ENCODE measurements around the gene CHPT1. TPM values are rescaled to one million over a fixed set of nuclear protein-coding genes. Genes with fewer than 3 reads are reported as not detected.
A peak's percentile ranks its signal among the peaks of the same experiment; 100 is the strongest.

CHPT1 gene
- total and polyA plus RNA-seq, 9 of the 15 experiments (the other 6 are each of a cell fraction or from before 2014, with no cell fraction given), result 15.3 to 210 (median 91.9) TPM

DNA sequence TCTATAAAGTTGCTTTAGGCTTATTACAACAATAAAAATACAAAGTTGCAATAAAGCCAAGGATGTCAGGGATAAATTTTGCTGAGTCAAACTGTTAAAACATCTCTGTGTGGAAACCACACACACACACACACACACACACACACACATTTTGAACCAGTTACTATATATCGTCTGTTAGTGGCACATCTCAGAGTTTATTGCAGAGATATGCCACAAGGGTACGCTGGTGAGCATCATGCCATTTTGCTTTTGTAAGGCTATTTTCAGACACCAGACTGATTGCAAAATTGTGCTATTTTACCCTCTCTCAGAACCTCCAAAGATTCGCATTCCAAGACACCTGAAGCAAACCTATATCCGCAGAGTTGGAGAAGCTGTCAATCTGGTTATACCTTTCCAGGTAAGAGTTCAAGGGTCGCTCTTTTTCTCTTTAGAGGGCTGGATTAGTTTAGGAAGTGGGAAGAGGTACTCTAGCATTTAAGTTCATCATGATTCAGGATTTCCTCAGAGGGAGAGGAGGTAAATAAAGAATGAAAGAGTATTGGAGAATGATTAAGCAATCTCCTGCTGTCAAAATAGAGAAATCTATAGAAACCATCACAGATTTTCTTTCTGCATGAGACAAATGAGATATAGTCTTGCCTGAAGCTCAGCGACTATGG lies 27.3 kb upstream of the CHPT1 start (continued):
- TF ChIP-seq, protein P1, sequence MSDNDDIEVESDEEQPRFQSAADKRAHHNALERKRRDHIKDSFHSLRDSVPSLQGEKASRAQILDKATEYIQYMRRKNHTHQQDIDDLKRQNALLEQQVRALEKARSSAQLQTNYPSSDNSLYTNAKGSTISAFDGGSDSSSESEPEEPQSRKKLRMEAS (CRISPR knock-in tag; IDR thresholded peaks at IDR 0.05), result no peak
- TF ChIP-seq MAFG (tag; conservative IDR thresholded peaks at IDR 0.05) (peak; percentile 97), TCFL5 (CRISPR knock-in tag; conservative IDR thresholded peaks at IDR 0.05) (no peak), RBM25 (IDR thresholded peaks at IDR 0.05; ENCODE audit: low read depth, low read length, severe bottlenecking) (no peak), HDAC6 (IDR thresholded peaks at IDR 0.05; ENCODE audit: low read depth, low read length) (no peak), NFRKB (IDR thresholded peaks at IDR 0.05; ENCODE audit: low read depth) (no peak), ZNF830 (CRISPR knock-in tag; IDR thresholded peaks at IDR 0.05) (no peak), ZNF384 (IDR thresholded peaks at IDR 0.05; ENCODE audit: low read depth, low read length) (peak; percentile 10; the same call in 1 of the 2 replicates), ZC3H4 (CRISPR knock-in tag; IDR thresholded peaks at IDR 0.05; ENCODE audit: borderline replicate concordance) (no peak), ZNF146 (CRISPR knock-in tag; IDR thresholded peaks at IDR 0.05; ENCODE audit: unreplicated experiment) (no peak), NCOA1 (IDR thresholded peaks at IDR 0.05; ENCODE audit: low read depth) (no peak), HLTF (IDR thresholded peaks at IDR 0.05) (no peak; the same call in 1 of the 2 replicates), SIN3A (IDR thresholded peaks at IDR 0.05; ENCODE audit: borderline replicate concordance in 2 of 2, control insufficient read depth in 1 of 2, low read depth in 2 of 2, low read length in 2 of 2) (no peak), DMBX1 (CRISPR knock-in tag; IDR thresholded peaks at IDR 0.05; ENCODE audit: borderline replicate concordance) (no peak), HDAC1 (IDR thresholded peaks at IDR 0.05) (no peak), BRD9 (IDR thresholded peaks at IDR 0.05; ENCODE audit: low read depth, partially characterized antibody) (no peak), TOE1 (IDR thresholded peaks at IDR 0.05; ENCODE audit: borderline replicate concordance) (0 out of 2 replicates have a peak, but pooled peaks have one; percentile 34), TOE1 (CRISPR knock-in tag; IDR thresholded peaks at IDR 0.05; ENCODE audit: borderline replicate concordance, low read depth) (no peak)
- TF ChIP-seq, protein P2, sequence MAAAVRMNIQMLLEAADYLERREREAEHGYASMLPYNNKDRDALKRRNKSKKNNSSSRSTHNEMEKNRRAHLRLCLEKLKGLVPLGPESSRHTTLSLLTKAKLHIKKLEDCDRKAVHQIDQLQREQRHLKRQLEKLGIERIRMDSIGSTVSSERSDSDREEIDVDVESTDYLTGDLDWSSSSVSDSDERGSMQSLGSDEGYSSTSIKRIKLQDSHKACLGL (CRISPR knock-in tag; IDR thresholded peaks at IDR 0.05; ENCODE audit: borderline replicate concordance, poor library complexity, severe bottlenecking), result no peak
- TF ChIP-seq, protein P3, sequence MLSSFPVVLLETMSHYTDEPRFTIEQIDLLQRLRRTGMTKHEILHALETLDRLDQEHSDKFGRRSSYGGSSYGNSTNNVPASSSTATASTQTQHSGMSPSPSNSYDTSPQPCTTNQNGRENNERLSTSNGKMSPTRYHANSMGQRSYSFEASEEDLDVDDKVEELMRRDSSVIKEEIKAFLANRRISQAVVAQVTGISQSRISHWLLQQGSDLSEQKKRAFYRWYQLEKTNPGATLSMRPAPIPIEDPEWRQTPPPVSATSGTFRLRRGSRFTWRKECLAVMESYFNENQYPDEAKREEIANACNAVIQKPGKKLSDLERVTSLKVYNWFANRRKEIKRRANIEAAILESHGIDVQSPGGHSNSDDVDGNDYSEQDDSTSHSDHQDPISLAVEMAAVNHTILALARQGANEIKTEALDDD (IDR thresholded peaks at IDR 0.05), result peak; percentile 51; the same call in 1 of the 2 replicates
- TF ChIP-seq, protein P4, sequence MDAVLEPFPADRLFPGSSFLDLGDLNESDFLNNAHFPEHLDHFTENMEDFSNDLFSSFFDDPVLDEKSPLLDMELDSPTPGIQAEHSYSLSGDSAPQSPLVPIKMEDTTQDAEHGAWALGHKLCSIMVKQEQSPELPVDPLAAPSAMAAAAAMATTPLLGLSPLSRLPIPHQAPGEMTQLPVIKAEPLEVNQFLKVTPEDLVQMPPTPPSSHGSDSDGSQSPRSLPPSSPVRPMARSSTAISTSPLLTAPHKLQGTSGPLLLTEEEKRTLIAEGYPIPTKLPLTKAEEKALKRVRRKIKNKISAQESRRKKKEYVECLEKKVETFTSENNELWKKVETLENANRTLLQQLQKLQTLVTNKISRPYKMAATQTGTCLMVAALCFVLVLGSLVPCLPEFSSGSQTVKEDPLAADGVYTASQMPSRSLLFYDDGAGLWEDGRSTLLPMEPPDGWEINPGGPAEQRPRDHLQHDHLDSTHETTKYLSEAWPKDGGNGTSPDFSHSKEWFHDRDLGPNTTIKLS (IDR thresholded peaks at IDR 0.05; ENCODE audit: borderline replicate concordance, low read depth), result no peak
- TF ChIP-seq, protein P5, sequence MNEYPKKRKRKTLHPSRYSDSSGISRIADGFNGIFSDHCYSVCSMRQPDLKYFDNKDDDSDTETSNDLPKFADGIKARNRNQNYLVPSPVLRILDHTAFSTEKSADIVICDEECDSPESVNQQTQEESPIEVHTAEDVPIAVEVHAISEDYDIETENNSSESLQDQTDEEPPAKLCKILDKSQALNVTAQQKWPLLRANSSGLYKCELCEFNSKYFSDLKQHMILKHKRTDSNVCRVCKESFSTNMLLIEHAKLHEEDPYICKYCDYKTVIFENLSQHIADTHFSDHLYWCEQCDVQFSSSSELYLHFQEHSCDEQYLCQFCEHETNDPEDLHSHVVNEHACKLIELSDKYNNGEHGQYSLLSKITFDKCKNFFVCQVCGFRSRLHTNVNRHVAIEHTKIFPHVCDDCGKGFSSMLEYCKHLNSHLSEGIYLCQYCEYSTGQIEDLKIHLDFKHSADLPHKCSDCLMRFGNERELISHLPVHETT (CRISPR knock-in tag; conservative IDR thresholded peaks at IDR 0.05 in 1 of 2, IDR thresholded peaks at IDR 0.05 in 1 of 2), result no peak
- TF ChIP-seq, protein P6, sequence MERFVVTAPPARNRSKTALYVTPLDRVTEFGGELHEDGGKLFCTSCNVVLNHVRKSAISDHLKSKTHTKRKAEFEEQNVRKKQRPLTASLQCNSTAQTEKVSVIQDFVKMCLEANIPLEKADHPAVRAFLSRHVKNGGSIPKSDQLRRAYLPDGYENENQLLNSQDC (CRISPR knock-in tag; IDR thresholded peaks at IDR 0.05), result no peak

Measured in K562 (cell line).